Fibroblast of villous mesenchyme (primary cell): ENCODE data around the gene ZNF124. TPM values are rescaled to one million over a fixed set of nuclear protein-coding genes. Genes with fewer than 3 reads are reported as not detected.

Experiments used
- DNase-seq: peaks from one replicate; pipeline ENCODE4 v3.0.0-alpha.2; 2010; ENCODE audit warnings: low read depth
- H3K4me3 ChIP-seq: 2 replicates; pipeline ENCODE4 v1.5.1; 2011; ENCODE audit warnings: low read depth, mild to moderate bottlenecking, low read length
- total RNA-seq: library from RNA; depleted of rRNA; stranded (reverse); fragments of >200 nt; gene quantifications from 2 replicates; pipeline ENCODE4 v1.2.3, GENCODE V29; 2012
- TF ChIP-seq, protein P1 (sequence below): IDR thresholded peaks from 2 replicates; pipeline ENCODE4 v1.5.1; 2012; ENCODE audit warnings: low read depth, mild to moderate bottlenecking, low read length; ENCODE audit not compliant: insufficient read depth

The ZNF124 gene
- total RNA-seq, 1 donor = 43.2 TPM

DNA sequence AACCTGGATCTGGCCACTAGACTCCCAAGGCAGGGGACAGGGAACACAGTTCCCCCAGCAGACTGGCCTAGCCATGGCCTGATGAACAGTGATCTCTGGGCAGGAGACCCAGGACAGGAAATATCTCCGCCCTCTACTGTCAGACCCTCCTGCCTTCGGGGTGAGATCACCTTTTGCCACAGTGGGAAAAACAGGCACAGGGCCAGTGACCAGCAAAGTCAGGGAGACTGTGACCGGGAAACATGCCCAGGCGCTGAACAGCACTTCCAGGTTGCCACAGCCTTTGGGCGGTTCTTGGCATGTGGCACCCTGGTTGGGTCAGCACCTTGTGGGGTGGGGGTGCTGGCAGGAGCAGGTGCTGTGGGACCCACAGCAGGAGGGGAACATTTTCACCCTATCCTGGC lies 58.7 kb downstream of the ZNF124 start:
- H3K4me3 ChIP-seq = no peak overlapping the region
- TF ChIP-seq, protein P1, sequence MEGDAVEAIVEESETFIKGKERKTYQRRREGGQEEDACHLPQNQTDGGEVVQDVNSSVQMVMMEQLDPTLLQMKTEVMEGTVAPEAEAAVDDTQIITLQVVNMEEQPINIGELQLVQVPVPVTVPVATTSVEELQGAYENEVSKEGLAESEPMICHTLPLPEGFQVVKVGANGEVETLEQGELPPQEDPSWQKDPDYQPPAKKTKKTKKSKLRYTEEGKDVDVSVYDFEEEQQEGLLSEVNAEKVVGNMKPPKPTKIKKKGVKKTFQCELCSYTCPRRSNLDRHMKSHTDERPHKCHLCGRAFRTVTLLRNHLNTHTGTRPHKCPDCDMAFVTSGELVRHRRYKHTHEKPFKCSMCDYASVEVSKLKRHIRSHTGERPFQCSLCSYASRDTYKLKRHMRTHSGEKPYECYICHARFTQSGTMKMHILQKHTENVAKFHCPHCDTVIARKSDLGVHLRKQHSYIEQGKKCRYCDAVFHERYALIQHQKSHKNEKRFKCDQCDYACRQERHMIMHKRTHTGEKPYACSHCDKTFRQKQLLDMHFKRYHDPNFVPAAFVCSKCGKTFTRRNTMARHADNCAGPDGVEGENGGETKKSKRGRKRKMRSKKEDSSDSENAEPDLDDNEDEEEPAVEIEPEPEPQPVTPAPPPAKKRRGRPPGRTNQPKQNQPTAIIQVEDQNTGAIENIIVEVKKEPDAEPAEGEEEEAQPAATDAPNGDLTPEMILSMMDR = no peak
- no peak for DNase-seq

DNA sequence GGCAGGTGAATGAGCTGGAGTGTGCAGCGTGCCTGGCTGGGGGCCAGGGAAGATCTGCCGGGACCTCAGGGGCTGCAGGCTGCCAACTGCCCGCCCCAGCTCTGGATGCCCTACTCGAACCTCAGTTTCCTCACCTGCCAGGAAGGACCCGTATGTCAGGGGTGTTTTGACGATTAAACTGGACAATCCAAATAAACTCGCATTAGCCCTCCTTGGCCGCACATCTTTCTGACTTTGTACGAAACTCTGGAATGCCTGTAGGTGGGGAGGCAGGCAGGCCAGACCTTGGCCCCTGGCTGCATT lies 59.4 kb downstream of the ZNF124 start:
- no peak for DNase-seq
- TF ChIP-seq, protein P1 = no peak
- H3K4me3 ChIP-seq = peak overlapping the region; percentile 67

DNA sequence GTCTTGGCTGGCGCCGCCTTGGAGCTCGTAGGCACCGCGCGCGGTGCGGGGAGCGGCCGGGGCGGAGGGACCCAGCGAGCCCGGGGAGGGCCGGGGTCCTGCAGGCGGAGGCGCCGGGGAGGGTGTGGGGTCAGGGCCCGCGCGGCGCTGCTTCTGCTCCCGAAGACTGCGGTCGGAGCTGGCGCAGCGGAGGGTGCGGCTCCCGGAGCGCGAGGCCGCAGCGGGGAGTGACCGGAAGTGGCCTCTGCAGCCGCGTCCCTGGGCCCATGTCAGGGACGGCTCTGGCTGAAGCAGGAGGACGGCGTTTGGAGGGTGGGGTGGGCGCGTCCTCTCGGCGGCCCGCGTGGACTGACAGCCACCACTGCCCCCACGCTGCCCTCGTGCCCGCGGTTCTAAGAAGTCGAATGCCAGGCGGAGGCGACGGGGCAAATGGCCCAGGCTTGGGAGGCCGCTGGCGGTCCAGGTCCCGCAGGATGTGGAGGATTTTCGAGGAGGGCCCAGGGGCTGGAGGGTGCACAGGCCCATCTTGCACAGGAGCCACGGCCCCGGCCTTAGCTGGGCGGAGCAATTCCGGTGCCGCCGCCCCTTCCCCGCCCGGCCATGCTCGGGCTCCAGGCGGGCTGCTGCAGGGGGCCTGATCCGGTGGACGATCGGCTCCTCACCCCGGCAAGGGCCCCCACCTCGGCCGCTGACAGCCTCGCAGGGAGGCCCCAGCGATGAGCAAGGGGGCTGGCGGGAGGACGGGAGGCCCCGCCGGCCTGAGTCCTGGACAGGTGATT lies 59.9 kb downstream of the ZNF124 start:
- TF ChIP-seq, protein P1 = no peak

DNA sequence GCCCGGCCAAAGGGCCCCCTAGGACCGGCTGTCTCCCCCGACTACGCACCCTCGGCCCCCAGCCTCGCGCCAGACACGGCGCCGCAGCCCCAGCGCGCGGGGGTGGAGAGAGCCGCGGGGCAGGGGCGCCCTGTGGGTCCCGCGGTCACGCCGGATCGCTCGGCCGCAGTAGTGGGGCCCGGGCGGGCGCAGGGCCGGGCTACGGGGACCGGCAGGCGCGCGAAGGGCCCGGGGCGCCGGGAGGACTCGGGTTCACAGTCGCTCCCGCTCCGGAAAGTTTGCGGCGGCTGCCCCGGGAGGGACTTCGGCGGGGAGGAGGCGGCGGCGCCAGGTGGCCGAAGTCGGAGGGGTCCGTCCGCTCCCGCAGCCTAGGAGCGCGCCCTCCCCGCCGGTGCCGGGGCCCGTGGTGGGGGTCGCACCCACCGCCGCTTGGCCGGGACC lies 60.5 kb downstream of the ZNF124 start:
- DNase-seq = no peak

More for the DNA sequence above, 59.9 kb downstream of the ZNF124 start:
- H3K4me3 ChIP-seq = peak overlapping the region; percentile 67
- DNase-seq = peak; percentile 67

DNA sequence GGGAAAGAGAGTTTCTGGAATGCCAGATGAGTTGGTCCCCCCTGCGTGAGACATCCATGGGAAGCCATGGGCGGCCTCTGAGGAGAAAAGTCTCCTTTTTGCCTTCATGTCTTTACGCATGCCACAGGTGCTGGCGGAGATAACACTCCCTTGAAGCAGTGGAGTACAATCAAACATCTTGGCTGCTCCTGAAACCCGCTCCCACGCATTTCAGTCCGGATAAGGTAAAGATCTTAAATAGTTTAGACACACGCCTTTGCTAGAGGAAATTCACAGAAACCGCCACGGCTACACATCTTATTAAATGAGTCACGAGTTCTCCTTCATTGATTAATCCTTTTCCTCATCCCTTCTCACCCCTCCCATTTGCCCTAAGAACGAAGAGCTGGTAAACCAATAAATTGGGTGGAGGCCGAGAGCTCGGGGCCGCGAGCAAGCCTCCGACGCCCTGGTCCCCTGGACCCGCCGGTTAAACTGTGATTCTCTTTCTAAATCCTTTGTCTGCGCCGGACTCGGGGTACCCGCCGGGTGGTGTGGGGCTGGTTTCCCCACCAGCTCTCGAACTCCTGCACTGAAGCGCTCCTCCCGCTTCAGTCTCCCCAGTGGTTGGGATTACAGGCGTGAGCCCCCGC lies 61.1 kb downstream of the ZNF124 start:
- DNase-seq = no peak
- peak overlapping the region; percentile 67 for H3K4me3 ChIP-seq
- TF ChIP-seq, protein P1 = no peak

More for the DNA sequence above, 60.5 kb downstream of the ZNF124 start:
- H3K4me3 ChIP-seq = peak overlapping the region; percentile 67
- TF ChIP-seq, protein P1 = no peak

DNA sequence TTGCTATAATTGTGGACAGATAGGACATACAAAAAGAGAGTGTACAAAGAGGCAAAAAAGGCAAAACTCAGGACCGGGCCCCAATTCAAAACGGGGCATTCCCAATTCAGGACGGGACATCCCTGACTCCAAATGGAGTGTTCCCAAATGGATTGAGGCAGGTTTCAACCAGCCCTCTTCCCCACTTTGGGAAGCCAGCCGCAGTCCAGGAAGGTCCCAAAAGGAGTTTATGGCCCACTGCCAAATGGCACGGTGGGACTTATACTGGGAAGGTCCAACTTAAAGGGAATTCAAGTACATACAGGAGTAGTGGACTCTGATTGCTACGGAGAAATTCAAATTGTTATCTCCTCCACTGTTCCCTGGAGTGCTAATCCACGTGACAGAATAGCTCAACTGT lies 64.1 kb downstream of the ZNF124 start:
- TF ChIP-seq, protein P1 = no peak
- no peak for DNase-seq
- no peak overlapping the region for H3K4me3 ChIP-seq

DNA sequence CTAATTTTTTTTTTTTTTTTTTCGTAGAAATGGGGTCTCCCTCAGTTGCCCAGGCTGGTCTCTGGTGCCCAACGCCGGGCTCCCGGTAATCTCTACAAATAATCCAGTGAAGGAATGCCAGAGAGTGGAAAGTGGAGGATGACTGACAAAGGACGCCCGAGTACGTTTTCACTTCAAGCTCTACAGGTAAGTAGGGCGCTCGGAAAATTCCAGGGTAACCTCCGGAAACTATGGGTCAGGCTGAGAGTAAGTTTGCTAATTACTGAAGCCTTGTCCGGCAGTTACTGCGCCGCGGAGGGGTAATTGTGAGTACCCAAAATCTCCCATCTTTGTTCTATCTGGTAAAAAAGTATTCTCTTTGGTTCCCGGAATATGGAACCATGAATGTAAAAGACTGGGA lies 65.9 kb downstream of the ZNF124 start:
- no peak for DNase-seq

More for the DNA sequence above, 65.9 kb downstream of the ZNF124 start:
- TF ChIP-seq, protein P1 = no peak
- no peak overlapping the region for H3K4me3 ChIP-seq
